Left kidney (tissue), 2 donors: ENCODE results near the gene SLC35F3. TPM values are rescaled to one million over a fixed set of nuclear protein-coding genes. Genes with fewer than 3 reads are reported as not detected.

Source experiments
- DNase-seq: peaks from one replicate; pipeline ENCODE4 v3.0.0-alpha.2; 2013
- polyA plus RNA-seq: library from polyadenylated mRNA; unstranded; fragments of 120-200 nt; gene quantifications from one replicate; pipeline ENCODE4 v1.2.1, GENCODE V29; 2013; ENCODE audit not compliant: insufficient read length

The SLC35F3 gene
- polyA plus RNA-seq, 1 donor = 0.55 TPM

GRCh38 chr1:233912447-233912846 lies 8.0 kb downstream of the SLC35F3 start:
- DNase-seq = no peak

GRCh38 chr1:233912909-233913308 lies 8.4 kb downstream of the SLC35F3 start:
- no peak for DNase-seq

DNA sequence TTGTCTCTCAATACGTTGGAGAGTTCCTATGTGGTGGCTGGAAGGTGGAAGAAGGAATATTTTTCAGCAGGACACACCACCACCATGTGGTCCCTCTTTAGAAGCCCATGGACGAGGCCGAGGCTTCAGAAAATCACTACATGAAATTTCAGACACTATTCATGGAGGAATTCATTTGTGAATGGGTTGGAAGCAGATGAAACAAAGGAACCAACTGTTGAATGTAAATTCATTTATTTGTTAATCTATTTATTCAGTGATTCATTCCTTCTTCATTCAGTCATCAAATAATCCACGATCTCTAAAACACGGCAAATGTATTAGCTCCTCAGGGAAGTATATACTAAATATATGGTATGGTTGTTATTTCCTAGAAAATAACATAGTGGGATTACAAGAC lies 12.2 kb downstream of the SLC35F3 start:
- DNase-seq = no peak

DNA sequence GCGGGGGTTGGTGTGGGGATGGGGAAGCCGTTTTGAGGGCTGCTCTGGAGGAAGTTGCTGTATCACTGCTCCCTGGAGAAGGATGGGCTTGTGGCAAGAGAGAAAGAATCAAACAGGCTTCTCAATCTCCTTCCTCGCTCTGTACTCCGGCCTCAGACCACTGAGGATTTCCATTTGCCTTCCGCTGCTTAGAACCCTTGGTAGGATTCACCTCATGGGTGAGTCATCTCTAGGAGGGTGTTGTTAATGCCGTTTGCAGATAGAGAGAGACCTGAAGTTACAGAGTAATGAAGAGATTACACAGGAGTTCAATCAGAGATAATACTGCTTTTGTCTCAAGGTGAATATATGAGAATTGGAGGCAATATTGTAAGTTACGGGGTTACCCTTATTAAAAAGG lies 15.3 kb downstream of the SLC35F3 start:
- DNase-seq = no peak

DNA sequence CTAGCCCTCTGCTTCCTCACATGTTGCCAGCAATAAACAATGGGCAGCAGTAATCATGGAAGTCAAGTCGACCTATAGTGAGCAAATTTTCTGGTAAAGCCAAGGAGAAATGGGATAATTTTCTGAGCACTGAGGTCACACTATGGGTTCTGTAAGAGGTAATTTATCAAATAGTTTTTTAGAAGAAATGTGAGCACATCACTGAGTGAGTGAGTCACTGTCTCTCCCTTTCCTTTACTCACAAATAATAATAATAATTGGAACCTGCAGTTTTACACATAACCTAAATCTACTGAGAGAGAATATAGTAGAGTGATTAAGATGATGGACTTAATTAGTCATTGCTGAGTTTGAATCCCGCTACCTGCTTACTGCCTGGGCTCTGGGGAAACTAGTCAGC lies 23.6 kb downstream of the SLC35F3 start:
- DNase-seq = no peak

- no peak for DNase-seq
Observed at GRCh38 chr1:233933339-233933738, 28.9 kb downstream of the SLC35F3 start.

GRCh38 chr1:233935297-233935868 lies 30.9 kb downstream of the SLC35F3 start:
- no peak for DNase-seq

DNA sequence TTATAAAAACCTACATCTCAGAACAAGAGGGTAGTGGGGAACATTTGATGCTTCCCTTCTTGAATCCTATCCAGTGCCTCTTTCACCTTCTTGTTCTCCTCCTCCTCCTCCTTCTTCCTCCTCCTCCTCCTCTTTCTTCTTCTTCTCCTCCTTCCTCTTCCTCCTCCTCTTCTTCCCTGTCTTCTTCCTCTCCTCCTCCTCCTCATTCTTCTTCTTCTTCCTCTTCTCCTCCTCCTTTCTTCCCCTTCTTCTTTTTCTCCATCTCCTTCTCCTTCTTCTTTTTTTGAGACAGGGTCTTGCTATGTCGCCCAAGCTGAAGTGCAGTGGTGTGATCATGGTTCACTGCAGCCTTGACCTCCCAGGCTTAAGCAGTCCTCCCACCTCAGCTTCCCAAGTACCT lies 31.9 kb downstream of the SLC35F3 start:
- no peak for DNase-seq

DNA sequence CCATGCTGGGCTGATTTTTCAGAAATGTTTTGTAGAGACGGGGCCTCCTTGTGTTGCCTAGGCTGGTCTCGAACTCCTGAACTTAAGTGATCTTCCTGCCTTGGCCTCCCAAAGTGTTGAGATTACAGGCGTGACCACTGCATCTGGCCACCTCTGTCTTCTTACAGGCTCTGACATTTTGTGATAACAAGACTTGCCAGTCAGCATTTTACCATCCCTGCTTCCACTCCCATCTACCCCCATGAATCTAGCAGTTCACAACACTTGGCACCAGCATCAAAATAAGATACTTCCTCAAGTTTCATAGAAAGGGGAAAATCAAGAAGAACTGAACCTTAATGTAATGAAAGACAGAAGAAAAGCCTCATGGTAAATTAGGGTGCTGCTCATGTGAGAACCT lies 32.4 kb downstream of the SLC35F3 start:
- DNase-seq = no peak

GRCh38 chr1:233938476-233938875 lies 34.0 kb downstream of the SLC35F3 start:
- DNase-seq = no peak

DNA sequence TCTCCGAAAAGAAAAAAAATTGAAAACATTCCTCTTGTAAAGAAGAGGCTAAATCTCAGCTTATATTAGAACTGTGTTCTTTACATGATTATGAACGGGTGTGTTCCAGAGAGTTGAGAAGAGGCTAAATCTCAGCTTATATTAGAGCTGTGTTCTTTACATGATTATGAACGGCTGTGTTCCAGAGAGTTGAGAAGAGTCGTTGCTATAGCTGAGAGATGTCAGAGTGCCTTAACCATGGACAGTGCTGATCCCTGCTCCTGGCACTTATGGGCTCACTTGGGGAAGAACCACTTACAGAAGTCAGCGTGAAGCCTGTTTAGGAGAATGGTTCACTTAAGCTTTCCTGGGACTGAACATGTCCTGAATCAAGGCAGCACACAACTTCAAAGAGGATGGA lies 35.0 kb downstream of the SLC35F3 start:
- no peak for DNase-seq

DNA sequence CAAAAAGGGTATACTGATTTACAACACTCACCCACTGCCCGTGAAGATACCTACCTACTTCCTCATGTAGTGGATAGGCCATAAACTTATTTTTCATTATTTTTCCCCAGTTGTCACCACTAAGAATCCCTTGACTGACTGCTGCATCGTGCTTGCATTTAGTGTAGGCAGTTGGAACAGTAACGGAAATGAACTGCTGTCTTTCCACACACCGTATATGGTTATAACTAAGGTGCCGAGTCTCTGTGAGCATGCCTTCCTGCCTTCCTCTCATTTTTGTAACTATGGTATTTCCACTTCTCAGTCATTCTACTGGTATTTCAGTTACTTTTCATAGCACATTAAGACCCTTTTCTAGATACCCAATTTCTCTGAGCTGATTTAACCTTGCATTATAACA lies 36.4 kb downstream of the SLC35F3 start:
- no peak for DNase-seq

- DNase-seq = no peak
Observed at GRCh38 chr1:233944601-233945000, 40.1 kb downstream of the SLC35F3 start.

GRCh38 chr1:233945573-233945972 lies 41.1 kb downstream of the SLC35F3 start:
- DNase-seq = no peak

DNA sequence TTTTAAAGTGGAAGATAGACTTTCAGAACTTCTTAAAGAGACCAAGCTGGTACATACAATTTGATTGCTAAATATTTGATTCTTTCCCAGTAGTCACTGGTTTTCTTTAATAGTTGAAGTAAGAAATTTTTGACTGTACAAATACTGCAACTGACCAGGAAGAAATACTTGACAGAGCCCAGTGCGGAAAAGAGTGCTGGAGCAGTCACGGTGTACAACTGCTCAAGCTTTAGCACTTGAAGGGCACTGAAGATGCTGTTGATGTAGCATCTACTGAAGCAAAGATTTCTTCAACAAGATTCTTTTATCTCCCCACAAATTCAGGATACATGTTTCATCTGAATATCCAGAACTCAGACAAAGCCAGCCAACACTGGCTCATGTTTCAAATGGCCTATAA lies 41.5 kb downstream of the SLC35F3 start:
- no peak for DNase-seq

DNA sequence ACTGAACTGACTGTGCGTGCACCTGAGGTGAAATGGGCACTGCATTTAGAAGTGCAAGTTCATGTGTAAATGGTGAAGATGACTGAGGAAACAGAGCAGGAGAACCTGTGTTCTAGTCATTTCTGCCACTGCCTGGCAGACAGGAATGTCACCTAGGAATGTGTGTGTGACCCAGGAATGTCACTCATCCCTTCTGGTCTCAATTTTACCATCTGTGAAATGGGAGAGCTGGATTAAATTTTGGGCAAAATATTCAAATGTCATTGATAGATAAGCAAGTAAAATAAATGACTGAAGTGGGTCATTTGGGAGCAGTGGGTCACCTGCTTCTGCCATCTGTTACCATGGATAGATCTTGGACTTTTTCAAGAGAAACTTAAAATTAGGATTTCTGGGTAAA lies 42.2 kb downstream of the SLC35F3 start:
- no peak for DNase-seq

- DNase-seq = no peak
Observed at GRCh38 chr1:233951804-233952203, 47.3 kb downstream of the SLC35F3 start.

GRCh38 chr1:233957691-233958090 lies 53.2 kb downstream of the SLC35F3 start:
- no peak for DNase-seq

DNA sequence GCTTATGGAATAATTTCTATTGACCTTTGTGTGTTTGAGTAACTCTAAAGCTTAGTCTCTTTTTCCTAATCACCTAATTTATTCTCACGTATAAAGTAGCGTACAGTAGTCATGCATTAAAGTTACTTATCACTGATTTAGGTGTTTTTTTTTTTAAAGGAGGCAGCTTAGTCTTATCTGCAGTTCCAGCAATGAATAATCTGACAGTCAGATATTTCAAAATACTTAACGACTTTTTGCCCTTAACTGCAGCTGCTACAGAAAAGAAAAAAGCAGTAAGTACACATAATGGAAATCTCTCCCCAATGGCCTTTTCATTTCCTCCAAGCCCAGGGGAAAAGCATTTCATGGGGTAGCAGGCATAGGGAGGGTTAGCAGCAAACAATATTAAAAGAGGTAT lies 54.6 kb downstream of the SLC35F3 start:
- DNase-seq = no peak

GRCh38 chr1:233959971-233960370 lies 55.5 kb downstream of the SLC35F3 start:
- no peak for DNase-seq

- DNase-seq = no peak
Observed at GRCh38 chr1:233960386-233960785, 55.9 kb downstream of the SLC35F3 start.

DNA sequence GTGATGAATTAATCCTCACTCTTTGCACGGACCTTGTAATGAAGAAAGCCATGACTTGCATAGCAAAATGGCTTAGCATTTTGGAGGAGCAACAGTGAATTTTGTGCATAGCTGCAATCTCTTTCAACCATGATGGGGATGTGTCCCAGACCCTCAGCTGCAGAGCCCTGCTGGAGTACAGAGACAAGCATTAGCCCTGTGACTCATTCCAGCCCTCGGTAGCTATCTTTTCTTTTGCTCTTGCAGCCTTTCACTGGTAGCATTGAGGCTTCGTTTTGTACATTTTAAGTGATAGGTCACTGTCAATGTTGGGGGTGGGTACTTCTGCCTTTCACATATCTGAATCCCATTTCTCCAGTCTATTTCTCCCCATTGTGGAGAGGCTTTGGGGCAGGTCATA lies 58.4 kb downstream of the SLC35F3 start:
- DNase-seq = no peak

GRCh38 chr1:233965856-233966255 lies 61.4 kb downstream of the SLC35F3 start:
- no peak for DNase-seq

GRCh38 chr1:233971753-233972152 lies 67.3 kb downstream of the SLC35F3 start:
- DNase-seq = no peak

- DNase-seq = no peak
Observed at GRCh38 chr1:233972563-233972950, 68.1 kb downstream of the SLC35F3 start.
